Mesenchymal stem cell (in vitro differentiated cells and primary cell): ENCODE measurements around the gene ATP1A2.

Source experiments
- DNase-seq: peaks from one replicate; pipeline ENCODE4 v3.0.0-alpha.2; 2013
- H2AFZ ChIP-seq: one replicate; pipeline ENCODE4 v1.6.1; 2013; ENCODE audit warnings: low read depth, mild to moderate bottlenecking, control low read depth, inconsistent platforms, low read length, moderate library complexity
- H2AK5ac ChIP-seq: 2 replicates; pipeline ENCODE4 v1.6.1; 2013; ENCODE audit warnings: low read length, moderate library complexity, mild to moderate bottlenecking, inconsistent platforms; ENCODE audit not compliant: severe bottlenecking
- H2BK120ac ChIP-seq: one replicate; pipeline ENCODE4 v1.6.1; 2013; ENCODE audit warnings: low read depth, mild to moderate bottlenecking, inconsistent platforms, low read length, moderate library complexity
- H2BK12ac ChIP-seq, 2 experiments: one replicate each; pipeline ENCODE4 v1.6.1; 2013; ENCODE audit warnings: inconsistent platforms in 2 of 2, low read length in 2 of 2, mild to moderate bottlenecking in 2 of 2, moderate library complexity in 2 of 2, control low read depth in 1 of 2
- H2BK15ac ChIP-seq: one replicate; pipeline ENCODE4 v1.6.1; 2013; ENCODE audit warnings: mild to moderate bottlenecking, low read depth, inconsistent platforms; ENCODE audit not compliant: poor library complexity, severe bottlenecking
- H2BK5ac ChIP-seq: 2 replicates; pipeline ENCODE4 v1.6.1; 2013; ENCODE audit warnings: low read depth, mild to moderate bottlenecking, low read length, control low read depth, inconsistent platforms; ENCODE audit not compliant: poor library complexity, severe bottlenecking
- H3K14ac ChIP-seq, 2 experiments: one replicate each; pipeline ENCODE4 v1.6.1; 2013; ENCODE audit warnings: inconsistent platforms in 2 of 2, low read length in 2 of 2, control low read depth in 1 of 2, mild to moderate bottlenecking in 1 of 2, moderate library complexity in 1 of 2
- H3K18ac ChIP-seq, 2 experiments: one replicate each; pipeline ENCODE4 v1.6.1; 2013; ENCODE audit warnings: inconsistent platforms in 2 of 2, low read length in 2 of 2, control low read depth in 1 of 2, low read depth in 1 of 2, mild to moderate bottlenecking in 1 of 2
- H3K23ac ChIP-seq, 2 experiments: one replicate each; pipeline ENCODE4 v1.6.1; 2013; ENCODE audit warnings: inconsistent platforms in 2 of 2, low read length in 2 of 2, mild to moderate bottlenecking in 2 of 2, moderate library complexity in 2 of 2, control low read depth in 1 of 2
- H3K27ac ChIP-seq: 2 replicates; pipeline ENCODE4 v1.5.1; 2013; ENCODE audit warnings: mild to moderate bottlenecking, moderate library complexity, low read length, control low read depth, inconsistent platforms; ENCODE audit not compliant: poor library complexity, severe bottlenecking
- H3K27me3 ChIP-seq, 2 experiments: 2 replicates each; pipeline versions ENCODE4 v1.6.1 to v1.7.0; 2013; ENCODE audit warnings: low read length in 2 of 2, mild to moderate bottlenecking in 2 of 2, moderate library complexity in 2 of 2, control low read depth in 1 of 2, inconsistent platforms in 1 of 2; ENCODE audit not compliant: control insufficient read depth in 1 of 2, insufficient read depth in 1 of 2
- H3K36me3 ChIP-seq, 2 experiments: 2 replicates each; pipeline versions ENCODE4 v1.6.1 to v1.7.0; 2013; ENCODE audit warnings: low read length in 2 of 2, control low read depth in 1 of 2, inconsistent platforms in 1 of 2, low read depth in 1 of 2, mild to moderate bottlenecking in 1 of 2; ENCODE audit not compliant: insufficient read depth in 2 of 2, control insufficient read depth in 1 of 2
- H3K4ac ChIP-seq, 2 experiments: one replicate each; pipeline ENCODE4 v1.6.1; 2013; ENCODE audit warnings: inconsistent platforms in 2 of 2, low read length in 2 of 2, mild to moderate bottlenecking in 2 of 2, moderate library complexity in 2 of 2, control low read depth in 1 of 2, low read depth in 1 of 2
- H3K4me1 ChIP-seq: 2 replicates; pipeline ENCODE4 v1.6.1; 2013; ENCODE audit warnings: low read depth, low read length, control low read depth; ENCODE audit not compliant: control insufficient read depth, insufficient read depth
- H3K4me2 ChIP-seq: 2 replicates; pipeline ENCODE4 v1.6.1; 2013; ENCODE audit warnings: low read length, mild to moderate bottlenecking, inconsistent platforms; ENCODE audit not compliant: poor library complexity, severe bottlenecking
- H3K4me3 ChIP-seq, 2 experiments: 2 replicates each; pipeline versions ENCODE4 v1.5.1 to v1.7.0; 2013; ENCODE audit warnings: low read length in 2 of 2, mild to moderate bottlenecking in 2 of 2, control low read depth in 1 of 2, low read depth in 1 of 2; ENCODE audit not compliant: insufficient read depth in 1 of 2
- H3K79me1 ChIP-seq: replicated peaks from 2 replicates; pipeline ENCODE4 v1.6.1; 2013; ENCODE audit warnings: mild to moderate bottlenecking, control low read depth, low read length, inconsistent platforms; ENCODE audit not compliant: poor library complexity, severe bottlenecking
- H3K9ac ChIP-seq: 2 replicates; pipeline ENCODE4 v1.7.0; 2013; ENCODE audit warnings: mild to moderate bottlenecking, low read length, moderate library complexity
- H3K9me3 ChIP-seq: 2 replicates; pipeline ENCODE4 v1.7.0; 2013; ENCODE audit warnings: mild to moderate bottlenecking, low read length; ENCODE audit not compliant: control insufficient read depth
- H4K8ac ChIP-seq: one replicate; pipeline ENCODE4 v1.6.1; 2013; ENCODE audit warnings: inconsistent platforms, mild to moderate bottlenecking, low read length, moderate library complexity
- H4K91ac ChIP-seq: one replicate; pipeline ENCODE4 v1.6.1; 2013; ENCODE audit warnings: mild to moderate bottlenecking, low read length, inconsistent platforms
- WGBS: methylation state at CpG from one replicate; pipeline ENCODE4 v1.1.7; 2013; ENCODE audit warnings: mixed read lengths; 5-methylcytosine and 5-hydroxymethylcytosine counted together

ATP1A2 gene

GRCh38 chr1:160171980-160172379 is 56.4 kb downstream of the ATP1A2 start:
- Histone ChIP-seq H3K23ac (no peak overlapping the region), H2BK5ac (no peak overlapping the region), H3K9ac (no peak overlapping the region), H3K18ac (no peak overlapping the region), H3K27me3 (peaks cover 25 to 34% of the 10 kb centered on the region in 2 experiments), H3K79me1 (no peaks in the 10 kb centered on the region), H3K36me3 (no peaks in the 10 kb centered on the region), H3K4me1 (peaks cover 14% of the 10 kb centered on the region), H4K8ac (no peak overlapping the region), H2AK5ac (no peak overlapping the region), H3K9me3 (no peaks in the 10 kb centered on the region), H3K4me3 (no peak overlapping the region), H4K91ac (no peak overlapping the region), H2BK15ac (no peak overlapping the region), H3K4me2 (no peak overlapping the region), H2BK12ac (no peak overlapping the region), H3K14ac (no peak overlapping the region), H2BK120ac (no peak overlapping the region), H2AFZ (no peak overlapping the region), H3K27ac (no peak overlapping the region), H3K4ac (no peak overlapping the region)
- no peak for DNase-seq
- WGBS = 59% methylated on average over 9 of the region's 9 CpGs

GRCh38 chr1:160177231-160177630 is 61.7 kb downstream of the ATP1A2 start:
- no peaks in the 10 kb centered on the region for H3K4me1 ChIP-seq
- H3K4ac ChIP-seq = no peak overlapping the region
- no peak overlapping the region for H3K14ac ChIP-seq
- no peak overlapping the region for H3K9ac ChIP-seq
- no peak overlapping the region for H2BK5ac ChIP-seq
- no peaks in the 10 kb centered on the region for H3K79me1 ChIP-seq
- peaks cover 43 to 49% of the 10 kb centered on the region in 2 experiments for H3K27me3 ChIP-seq
- H3K36me3 ChIP-seq = no peaks in the 10 kb centered on the region
- no peak overlapping the region for H3K27ac ChIP-seq
- no peak overlapping the region for H3K4me2 ChIP-seq
- no peak overlapping the region for H2BK12ac ChIP-seq
- WGBS = 86% methylated on average over 2 of the region's 2 CpGs
- no peak overlapping the region for H2AK5ac ChIP-seq
- H3K9me3 ChIP-seq = no peaks in the 10 kb centered on the region
- no peak overlapping the region for H3K4me3 ChIP-seq
- no peak overlapping the region for H2BK120ac ChIP-seq
- no peak overlapping the region for H4K8ac ChIP-seq
- DNase-seq = no peak
- no peak overlapping the region for H3K18ac ChIP-seq
- H2BK15ac ChIP-seq = no peak overlapping the region
- H4K91ac ChIP-seq = no peak overlapping the region
- no peak overlapping the region for H2AFZ ChIP-seq
- H3K23ac ChIP-seq = no peak overlapping the region

GRCh38 chr1:160177667-160178066 is 62.1 kb downstream of the ATP1A2 start:
- H2BK12ac ChIP-seq = no peak overlapping the region
- H4K8ac ChIP-seq = no peak overlapping the region
- H3K27me3 ChIP-seq = peaks cover 40 to 48% of the 10 kb centered on the region in 2 experiments
- H2AK5ac ChIP-seq = no peak overlapping the region
- no peak overlapping the region for H3K18ac ChIP-seq
- H2BK15ac ChIP-seq = no peak overlapping the region
- no peak overlapping the region for H4K91ac ChIP-seq
- WGBS = 100% methylated on average over 1 of the region's 1 CpG
- no peak overlapping the region for H2BK5ac ChIP-seq
- no peaks in the 10 kb centered on the region for H3K9me3 ChIP-seq
- no peaks in the 10 kb centered on the region for H3K79me1 ChIP-seq
- no peak overlapping the region for H3K14ac ChIP-seq
- no peaks in the 10 kb centered on the region for H3K4me1 ChIP-seq
- DNase-seq = no peak
- H3K36me3 ChIP-seq = no peaks in the 10 kb centered on the region
- no peak overlapping the region for H3K4me3 ChIP-seq
- H2AFZ ChIP-seq = no peak overlapping the region
- no peak overlapping the region for H3K27ac ChIP-seq
- H3K9ac ChIP-seq = no peak overlapping the region
- no peak overlapping the region for H2BK120ac ChIP-seq
- H3K4ac ChIP-seq = no peak overlapping the region
- H3K4me2 ChIP-seq = no peak overlapping the region
- H3K23ac ChIP-seq = no peak overlapping the region

- Histone ChIP-seq H3K4me2 (no peak overlapping the region), H3K79me1 (no peaks in the 10 kb centered on the region), H2BK12ac (no peak overlapping the region), H3K23ac (no peak overlapping the region), H2BK5ac (no peak overlapping the region), H3K9ac (no peak overlapping the region), H3K36me3 (no peaks in the 10 kb centered on the region), H2BK120ac (no peak overlapping the region), H3K9me3 (no peaks in the 10 kb centered on the region), H3K27ac (no peak overlapping the region), H3K27me3 (peaks cover 32 to 41% of the 10 kb centered on the region in 2 experiments), H3K18ac (no peak overlapping the region), H3K4me3 (no peak overlapping the region), H3K14ac (no peak overlapping the region), H2AK5ac (no peak overlapping the region), H3K4me1 (no peaks in the 10 kb centered on the region), H4K91ac (no peak overlapping the region), H2BK15ac (no peak overlapping the region), H2AFZ (no peak overlapping the region), H3K4ac (no peak overlapping the region), H4K8ac (no peak overlapping the region)
- 100% methylated on average over 2 of the region's 2 CpGs for WGBS
- DNase-seq = no peak
Observed at GRCh38 chr1:160178731-160179130, 63.2 kb downstream of the ATP1A2 start.
